ENCODE data around the gene PDE6A.

GRCh38 chr5:149810856-149811255 is 133.7 kb downstream of the PDE6A start:
- TF ChIP-seq CTCF (IDR thresholded peaks at IDR 0.05; ENCODE audit: low read depth, low read length) (no peak), EZH2phosphoT487 (IDR thresholded peaks at IDR 0.05; ENCODE audit: low read depth) (no peak)
